Transverse colon (tissue), 4 donors: ENCODE results near the gene MYH14. TPM values are rescaled to one million over a fixed set of nuclear protein-coding genes. Genes with fewer than 3 reads are reported as not detected.

Experiments
- DNase-seq: peaks from one replicate; pipeline ENCODE4 v3.0.0-alpha.2; 2019
- H3K27ac ChIP-seq, 4 donors: fragments of 200-600 bp; sonication (generic); 2 replicates each; pipeline ENCODE4 v1.5.1; 2016 to 2018; ENCODE audit warnings: inconsistent platforms in 4 of 4
- H3K27me3 ChIP-seq: fragments of 200-600 bp; sonication (generic); 2 replicates; pipeline ENCODE4 v1.5.1; 2017; ENCODE audit warnings: inconsistent platforms
- H3K36me3 ChIP-seq, 4 donors: fragments of 200-600 bp; sonication (generic); 2 replicates each; pipeline ENCODE4 v1.5.1; 2017 to 2019; ENCODE audit warnings: inconsistent platforms in 4 of 4
- H3K4me1 ChIP-seq, 4 donors: fragments of 200-600 bp; sonication (generic); 2 replicates each; pipeline ENCODE4 v1.5.1; 2017 to 2020; ENCODE audit warnings: inconsistent platforms in 4 of 4
- H3K4me3 ChIP-seq, 4 donors: fragments of 200-600 bp; sonication (generic); 1 replicate in 1 of 4; 2 replicates in 3 of 4; pipeline versions ENCODE4 v1.5.1 to v1.6.1; 2017 to 2019; ENCODE audit warnings: inconsistent platforms in 4 of 4
- H3K9me3 ChIP-seq, 2 donors: fragments of 200-600 bp; sonication (generic); 2 replicates each; pipeline ENCODE4 v1.5.1; 2017 to 2019; ENCODE audit warnings: inconsistent platforms in 2 of 2
- CTCF ChIP-seq, 5 experiments: fragments of 200-600 bp in 3 of 5; fragments of 450-650 bp in 2 of 5; sonication (generic) in 3 of 5; IDR thresholded peaks; 1 replicate in 2 of 5; 2 replicates in 3 of 5; pipeline ENCODE4 v1.5.1; 2016 to 2017; ENCODE audit warnings: antibody characterized with exemption in 5 of 5, inconsistent platforms in 3 of 5, mild to moderate bottlenecking in 2 of 5, moderate library complexity in 1 of 5
- EP300 ChIP-seq: sonication (generic); formaldehyde crosslinking; IDR thresholded peaks from one replicate; pipeline ENCODE4 v1.6.1; 2017; ENCODE audit warnings: antibody characterized with exemption, low read depth
- POLR2A ChIP-seq: fragments of 450-650 bp; IDR thresholded peaks from one replicate; pipeline ENCODE4 v1.6.1; 2016; ENCODE audit warnings: antibody characterized with exemption, mild to moderate bottlenecking, moderate library complexity
- POLR2AphosphoS5 ChIP-seq, 3 donors: sonication (generic); formaldehyde crosslinking; IDR thresholded peaks; one replicate each; pipeline ENCODE4 v1.6.1; 2016; ENCODE audit warnings: antibody characterized with exemption in 3 of 3
- WGBS, 2 donors: methylation state at CpG; one replicate each; pipeline ENCODE4 v1.1.5; 2018; ENCODE audit warnings: low coverage in 1 of 2; 5-methylcytosine and 5-hydroxymethylcytosine counted together
- in situ Hi-C, 4 donors: fragments of 200-750 bp; cut with MboI; loops; one replicate each; pipeline versions ENCODE4 v1.15.0 to v1.15.1; 2017; ENCODE audit warnings: low sequenced_read_pairs in 3 of 4, low pct_ligation_motif_present in 1 of 4, low pct_unique_long_range_greater_than_20kb in 1 of 4
- intact Hi-C: fragments of 100-400 bp; cut with DNase I; formaldehyde crosslinking; loops from one replicate; pipeline ENCODE4 v1.15.1; 2023; ENCODE audit warnings: low total_unique reads
- total RNA-seq, 4 donors: library from RNA; depleted of rRNA; stranded (reverse); fragments of >200 nt; gene quantifications; one replicate each; pipeline ENCODE4 v1.1.0, GENCODE V29; 2016

The MYH14 gene
- total RNA-seq, 4 donors from 2014 or later, result 321 to 814 (median 393) TPM

- intact Hi-C loops, result no loop called here
- Histone ChIP-seq H3K9me3 (no peaks in the 10 kb centered on the region), H3K27me3 (peaks cover 37% of the 10 kb centered on the region), H3K36me3 (no peaks in the 10 kb centered on the region), H3K4me3 (no peak overlapping the region), H3K27ac (peak overlapping the region; percentile 37 to 98 (median 94)), H3K4me1 (peaks cover 0 to 43% (median 30%) of the 10 kb centered on the region in 4 donors)
- 56 to 100% methylated on average over 1 to 2 of the region's 2 CpGs for WGBS, 2 donors
- TF ChIP-seq CTCF (IDR thresholded peaks at IDR 0.05), result no peak
- no peak for TF ChIP-seq EP300
- no peak for TF ChIP-seq POLR2A
- no peak for TF ChIP-seq POLR2AphosphoS5 (IDR thresholded peaks at IDR 0.05)
- DNase-seq, result no peak
- in situ Hi-C loops, result no loop called here
Measured at GRCh38 chr19:50207730-50208129, 4.3 kb downstream of the MYH14 start.

- WGBS, 2 donors, result 79 to 85% methylated on average over 5 to 7 of the region's 7 CpGs
- Histone ChIP-seq H3K9me3 (no peaks in the 10 kb centered on the region), H3K4me3 (no peak overlapping the region), H3K27ac (no peak overlapping the region), H3K27me3 (peaks cover 23% of the 10 kb centered on the region), H3K36me3 (no peaks in the 10 kb centered on the region), H3K4me1 (peaks cover 0 to 30% (median 19%) of the 10 kb centered on the region in 4 donors)
- TF ChIP-seq POLR2A, result no peak
- TF ChIP-seq POLR2AphosphoS5 (IDR thresholded peaks at IDR 0.05), result no peak
- TF ChIP-seq EP300, result no peak
- TF ChIP-seq CTCF (IDR thresholded peaks at IDR 0.05), result no peak
- in situ Hi-C loops (no loop called here), intact Hi-C loops (no loop called here)
- DNase-seq, result no peak
Measured at GRCh38 chr19:50209131-50209530, 5.7 kb downstream of the MYH14 start.

- in situ Hi-C loops (no loop called here), intact Hi-C loops (no loop called here)
- Histone ChIP-seq H3K27me3 (peaks cover 10% of the 10 kb centered on the region), H3K4me1 (peaks cover 0 to 26% (median 18%) of the 10 kb centered on the region in 4 donors), H3K36me3 (no peaks in the 10 kb centered on the region), H3K9me3 (no peaks in the 10 kb centered on the region), H3K4me3 (no peak overlapping the region), H3K27ac (no peak overlapping the region)
- DNase-seq, result no peak
- 94% methylated on average over 46 of the region's 46 CpGs; no CpG with 5 or more reads in 1 of the 2 donors for WGBS, 2 donors
- TF ChIP-seq EP300, result no peak
- no peak for TF ChIP-seq POLR2AphosphoS5 (IDR thresholded peaks at IDR 0.05)
- no peak for TF ChIP-seq POLR2A
- TF ChIP-seq CTCF (IDR thresholded peaks at IDR 0.05), result no peak
Measured at GRCh38 chr19:50210425-50210824, 7.0 kb downstream of the MYH14 start.

- no peak overlapping the region for H3K4me3 ChIP-seq
- H3K36me3 ChIP-seq, result no peaks in the 10 kb centered on the region
- H3K27me3 ChIP-seq, result no peaks in the 10 kb centered on the region
- no peak for TF ChIP-seq CTCF (IDR thresholded peaks at IDR 0.05)
- no peak for TF ChIP-seq POLR2A
- TF ChIP-seq EP300, result no peak
- no peak for TF ChIP-seq POLR2AphosphoS5 (IDR thresholded peaks at IDR 0.05)
- DNase-seq, result no peak
- H3K4me1 ChIP-seq, result peaks cover 0 to 13% (median 11%) of the 10 kb centered on the region in 4 donors
- intact Hi-C loops (no loop called here), in situ Hi-C loops (no loop called here)
- no peaks in the 10 kb centered on the region for H3K9me3 ChIP-seq
- H3K27ac ChIP-seq, result peak overlapping the region; percentile 74 to 84 (median 76)
- WGBS, 2 donors, result 91% methylated on average over 1 of the region's 1 CpG; no CpG with 5 or more reads in 1 of the 2 donors
Measured at GRCh38 chr19:50213925-50214324, 10.5 kb downstream of the MYH14 start.
